Chondrocyte (in vitro differentiated cells): ENCODE results near the gene NAA38. TPM values are rescaled to one million over a fixed set of nuclear protein-coding genes. Genes with fewer than 3 reads are reported as not detected.

Experiments
- DNase-seq: peaks from one replicate; pipeline ENCODE4 v3.0.0; 2021; ENCODE audit warnings: mixed read lengths, low spot score
- H3K27ac Mint-ChIP-seq: one replicate; pipeline ENCODE4 v1.8.0; 2021; ENCODE audit warnings: mild to moderate bottlenecking, moderate library complexity, mixed read lengths; ENCODE audit not compliant: unreplicated experiment
- H3K27me3 Mint-ChIP-seq: 2 replicates; pipeline ENCODE4 v1.8.0; 2021; ENCODE audit warnings: low read depth, mixed read lengths
- H3K36me3 Mint-ChIP-seq: 2 replicates; pipeline ENCODE4 v1.8.0; 2021; ENCODE audit warnings: low read depth, mixed read lengths
- H3K4me1 Mint-ChIP-seq: 2 replicates; pipeline ENCODE4 v1.8.0; 2021; ENCODE audit warnings: low read depth, mild to moderate bottlenecking, mixed read lengths
- H3K4me3 Mint-ChIP-seq: one replicate; pipeline ENCODE4 v1.8.0; 2021; ENCODE audit warnings: mild to moderate bottlenecking, moderate library complexity, mixed read lengths; ENCODE audit not compliant: unreplicated experiment
- H3K9me3 Mint-ChIP-seq: 2 replicates; pipeline ENCODE4 v1.8.0; 2021; ENCODE audit warnings: low read depth, mixed read lengths
- total RNA-seq: library from RNA; stranded (reverse); gene quantifications from 3 replicates; pipeline ENCODE4 v1.2.1, GENCODE V29; 2021
- TF ChIP-seq, protein P1 (sequence below): fragments of 200-600 bp; sonication (generic); IDR thresholded peaks from 2 replicates; pipeline ENCODE4 v1.5.0; 2021; ENCODE audit warnings: antibody characterized with exemption, mild to moderate bottlenecking, moderate library complexity

Gene NAA38
- total RNA-seq, 1 donor from 2014 or later: 52.9 TPM

DNA sequence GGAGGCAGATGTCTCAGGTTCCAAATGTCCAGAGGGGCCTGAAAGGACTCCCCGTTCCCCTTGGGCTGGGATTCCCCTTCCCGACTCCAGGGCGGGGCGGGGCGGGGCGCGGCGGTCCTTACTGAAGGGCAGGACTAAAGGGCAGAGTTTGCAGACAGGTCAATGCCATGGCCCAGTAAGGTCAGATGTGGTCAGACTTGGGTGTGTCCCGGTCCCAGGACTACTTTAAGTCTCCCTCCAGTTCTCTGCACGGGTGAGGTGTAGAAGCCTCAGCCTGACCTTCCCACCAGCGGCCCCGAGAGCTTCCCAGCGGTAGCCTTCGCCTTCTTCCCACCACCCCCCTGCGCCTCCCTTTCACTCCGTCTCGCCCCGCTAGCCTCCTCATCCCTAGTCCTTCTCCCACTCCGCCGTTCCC lies 22.8 kb downstream of the NAA38 start:
- H3K36me3 Mint-ChIP-seq: no peaks in the 10 kb centered on the region
- TF ChIP-seq, protein P1, sequence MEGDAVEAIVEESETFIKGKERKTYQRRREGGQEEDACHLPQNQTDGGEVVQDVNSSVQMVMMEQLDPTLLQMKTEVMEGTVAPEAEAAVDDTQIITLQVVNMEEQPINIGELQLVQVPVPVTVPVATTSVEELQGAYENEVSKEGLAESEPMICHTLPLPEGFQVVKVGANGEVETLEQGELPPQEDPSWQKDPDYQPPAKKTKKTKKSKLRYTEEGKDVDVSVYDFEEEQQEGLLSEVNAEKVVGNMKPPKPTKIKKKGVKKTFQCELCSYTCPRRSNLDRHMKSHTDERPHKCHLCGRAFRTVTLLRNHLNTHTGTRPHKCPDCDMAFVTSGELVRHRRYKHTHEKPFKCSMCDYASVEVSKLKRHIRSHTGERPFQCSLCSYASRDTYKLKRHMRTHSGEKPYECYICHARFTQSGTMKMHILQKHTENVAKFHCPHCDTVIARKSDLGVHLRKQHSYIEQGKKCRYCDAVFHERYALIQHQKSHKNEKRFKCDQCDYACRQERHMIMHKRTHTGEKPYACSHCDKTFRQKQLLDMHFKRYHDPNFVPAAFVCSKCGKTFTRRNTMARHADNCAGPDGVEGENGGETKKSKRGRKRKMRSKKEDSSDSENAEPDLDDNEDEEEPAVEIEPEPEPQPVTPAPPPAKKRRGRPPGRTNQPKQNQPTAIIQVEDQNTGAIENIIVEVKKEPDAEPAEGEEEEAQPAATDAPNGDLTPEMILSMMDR: no peak
- peaks cover 8% of the 10 kb centered on the region for H3K27me3 Mint-ChIP-seq
- H3K27ac Mint-ChIP-seq: peak overlapping the region; percentile 97
- no peak for DNase-seq
- H3K4me3 Mint-ChIP-seq: peak overlapping the region; percentile 91
- H3K9me3 Mint-ChIP-seq: no peaks in the 10 kb centered on the region
- H3K4me1 Mint-ChIP-seq: peaks cover 44% of the 10 kb centered on the region

GRCh38 chr17:7833795-7834541 lies 23.4 kb downstream of the NAA38 start, which contains the start of gene KDM6B:
TSS of gene KDM6B (plus strand) at chr17:7834217. CDS start at chr17:7845555, 11,338 bp downstream.
- Mint-ChIP-seq H3K36me3 (no peaks in the 10 kb centered on the region), H3K4me1 (peaks cover 39% of the 10 kb centered on the region), H3K9me3 (no peaks in the 10 kb centered on the region), H3K4me3 (peak within 1 kb of the TSS; percentile 91), H3K27me3 (peaks cover 13% of the 10 kb centered on the region), H3K27ac (peak within 1 kb of the TSS; percentile 97)
- TF ChIP-seq, protein P1: no peak
- peak; percentile 97 for DNase-seq

DNA sequence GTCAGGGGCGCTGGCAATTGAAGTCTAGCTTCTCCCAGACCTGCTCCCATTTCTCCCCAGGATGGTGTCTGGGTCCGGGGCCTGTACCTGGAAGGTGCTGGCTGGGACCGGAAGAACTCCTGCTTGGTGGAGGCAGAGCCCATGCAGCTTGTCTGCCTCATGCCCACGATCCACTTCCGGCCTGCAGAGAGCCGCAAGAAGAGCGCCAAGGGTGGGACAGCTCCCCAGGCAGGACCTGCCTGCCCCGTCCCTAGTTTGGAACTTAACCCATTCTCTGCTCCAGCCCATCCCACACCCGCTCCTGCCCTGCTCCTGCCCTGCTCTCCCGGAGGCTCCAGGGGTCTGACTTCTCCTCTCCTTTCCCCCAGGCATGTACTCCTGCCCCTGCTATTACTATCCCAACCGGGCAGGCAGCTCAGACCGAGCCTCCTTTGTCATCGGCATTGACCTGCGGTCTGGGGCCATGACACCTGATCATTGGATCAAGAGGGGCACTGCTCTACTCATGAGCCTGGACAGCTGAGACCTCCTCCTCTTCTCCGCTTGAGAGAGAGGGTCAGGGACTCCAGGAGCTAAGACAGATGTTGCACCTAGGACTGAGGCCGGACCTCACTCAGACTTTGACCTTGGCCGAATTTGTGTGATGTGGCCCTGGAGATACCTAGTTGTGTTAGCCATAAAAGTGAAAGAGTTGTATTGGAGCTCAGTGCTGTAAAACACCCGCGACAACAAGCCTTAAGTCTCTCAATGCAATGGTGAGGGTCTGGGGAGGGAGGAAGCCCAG lies 24.2 kb downstream of the NAA38 start:
- no peak for DNase-seq
- TF ChIP-seq, protein P1: no peak
- H3K9me3 Mint-ChIP-seq: no peaks in the 10 kb centered on the region
- H3K27me3 Mint-ChIP-seq: peaks cover 13% of the 10 kb centered on the region
- H3K4me3 Mint-ChIP-seq: peak overlapping the region; percentile 91
- no peaks in the 10 kb centered on the region for H3K36me3 Mint-ChIP-seq
- H3K4me1 Mint-ChIP-seq: peaks cover 32% of the 10 kb centered on the region
- H3K27ac Mint-ChIP-seq: no peak overlapping the region

GRCh38 chr17:7832431-7832830 lies 24.9 kb downstream of the NAA38 start:
- TF ChIP-seq, protein P1: no peak
- no peak for DNase-seq
- Mint-ChIP-seq H3K4me3 (no peak overlapping the region), H3K27me3 (peaks cover 17% of the 10 kb centered on the region), H3K9me3 (no peaks in the 10 kb centered on the region), H3K27ac (no peak overlapping the region), H3K36me3 (no peaks in the 10 kb centered on the region), H3K4me1 (peaks cover 28% of the 10 kb centered on the region)

DNA sequence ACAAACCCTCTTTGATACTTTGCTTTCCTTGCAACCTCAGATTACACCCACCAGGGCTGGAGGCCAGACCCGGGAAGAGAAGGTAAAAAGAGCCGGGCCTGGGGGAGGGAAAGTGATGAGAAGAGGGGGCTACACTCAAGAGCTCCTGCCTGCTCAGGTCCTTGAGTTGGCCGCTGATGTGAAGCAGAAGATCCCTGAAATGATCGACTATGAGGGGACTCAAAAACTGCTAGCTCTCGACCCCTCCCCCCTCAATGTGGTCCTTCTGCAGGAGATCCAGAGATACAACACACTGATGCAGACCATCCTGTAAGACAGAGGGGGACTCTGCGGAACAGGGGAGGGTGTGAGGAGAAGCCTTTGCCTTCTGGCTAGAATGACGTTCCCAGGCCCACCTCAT lies 26.1 kb downstream of the NAA38 start:
- TF ChIP-seq, protein P1: no peak
- no peak overlapping the region for H3K4me3 Mint-ChIP-seq
- peaks cover 19% of the 10 kb centered on the region for H3K27me3 Mint-ChIP-seq
- DNase-seq: no peak
- H3K36me3 Mint-ChIP-seq: no peaks in the 10 kb centered on the region
- no peaks in the 10 kb centered on the region for H3K9me3 Mint-ChIP-seq
- H3K4me1 Mint-ChIP-seq: peaks cover 18% of the 10 kb centered on the region
- H3K27ac Mint-ChIP-seq: no peak overlapping the region
